ENCODE data around the gene DLST.
A peak's percentile ranks its signal among the peaks of the same experiment; 100 is the strongest.

The DLST gene

DNA sequence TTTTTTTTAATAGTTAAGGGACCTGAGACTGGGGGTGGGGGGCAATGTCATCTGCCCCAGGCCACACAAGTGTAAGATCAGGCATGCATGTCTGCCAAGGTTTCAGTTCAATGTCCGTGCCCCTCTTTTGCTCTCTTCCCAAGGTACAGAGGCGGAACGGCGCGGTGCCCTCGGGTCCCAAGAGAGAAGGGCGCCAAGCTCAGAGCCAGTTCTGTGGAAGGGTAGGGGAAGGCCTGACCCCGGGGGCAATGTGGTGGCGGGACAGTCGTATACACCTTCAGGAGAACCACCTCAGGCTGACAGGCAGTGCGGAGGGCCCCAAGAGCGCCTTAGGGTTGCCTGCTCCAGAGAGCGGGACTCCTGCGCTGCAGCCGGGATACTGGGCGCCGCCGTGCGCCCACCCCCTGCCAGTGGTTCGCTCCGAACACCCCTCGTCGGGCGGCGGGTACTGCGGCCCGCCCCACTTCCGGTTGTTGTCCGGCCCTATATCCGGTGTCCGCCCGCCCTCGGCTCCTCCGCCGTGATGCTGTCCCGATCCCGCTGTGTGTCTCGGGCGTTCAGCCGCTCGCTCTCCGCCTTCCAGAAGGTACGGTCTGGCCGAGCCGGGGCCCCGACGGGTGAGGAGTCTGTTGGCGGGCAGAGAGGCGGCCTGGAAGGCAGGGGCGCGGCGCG lies at the start of gene DLST:
DLST (plus strand) TSS at position 486 of the 672 bp plus-strand sequence; CDS start at position 524, 38 bp downstream.
- peak; percentile 90 for DNase-seq (ENCODE audit: low read depth)

DNA sequence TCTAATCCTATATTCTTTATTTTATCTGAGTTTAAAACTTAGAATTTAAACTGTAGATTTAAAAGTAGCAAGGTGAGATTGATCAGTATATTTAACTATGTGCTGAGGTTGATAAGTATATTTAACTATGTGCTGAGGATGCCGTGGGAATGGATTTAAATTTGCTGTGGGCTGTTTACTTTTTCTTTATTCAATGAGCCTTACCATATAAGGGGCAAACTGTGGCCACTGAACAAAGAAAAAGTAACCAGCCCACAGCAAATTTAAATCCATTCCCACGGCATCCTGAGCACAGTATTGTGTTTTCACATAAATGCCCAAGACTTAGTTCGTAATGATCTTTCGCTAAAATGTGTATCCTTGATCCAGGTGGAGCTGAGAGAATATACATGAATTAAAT lies 48.9 kb upstream of the DLST start:
- DNase-seq (ENCODE audit: low read depth) = no peak

DNA sequence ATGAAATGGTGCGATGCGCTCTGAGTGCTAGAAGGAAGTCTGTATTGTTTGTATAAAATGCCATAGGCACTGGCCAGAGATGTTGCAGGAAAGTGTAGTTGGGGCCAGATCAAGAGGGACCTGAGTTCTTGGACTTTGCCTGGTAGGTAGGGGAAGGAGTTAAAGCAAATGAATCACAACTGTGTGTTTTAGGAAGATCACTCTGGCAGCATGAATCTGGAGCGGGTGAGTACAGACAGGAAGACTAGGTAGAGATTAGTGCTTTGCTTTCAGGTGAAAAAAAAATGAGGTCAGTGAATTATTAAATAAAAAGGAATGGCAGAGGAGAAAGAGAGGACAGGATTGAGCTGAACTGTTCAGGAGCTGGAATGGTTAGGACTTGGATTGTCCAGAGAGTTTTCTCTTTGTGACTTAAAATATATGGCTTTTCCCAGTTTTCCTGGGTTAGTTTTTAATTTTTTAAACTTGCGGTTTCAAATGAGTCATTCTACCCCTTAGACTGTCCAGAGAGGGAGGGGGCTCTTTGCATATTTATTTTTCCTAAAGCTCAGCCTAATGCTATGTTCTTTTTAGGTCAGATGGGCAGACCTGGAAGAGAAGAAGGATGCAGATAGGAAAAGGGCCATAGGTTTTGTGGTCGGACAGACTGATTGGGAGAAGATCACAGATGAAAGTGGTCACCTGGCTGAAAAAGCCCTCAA lies 46.9 kb upstream of the DLST start:
- DNase-seq (ENCODE audit: low read depth) = no peak

DNA sequence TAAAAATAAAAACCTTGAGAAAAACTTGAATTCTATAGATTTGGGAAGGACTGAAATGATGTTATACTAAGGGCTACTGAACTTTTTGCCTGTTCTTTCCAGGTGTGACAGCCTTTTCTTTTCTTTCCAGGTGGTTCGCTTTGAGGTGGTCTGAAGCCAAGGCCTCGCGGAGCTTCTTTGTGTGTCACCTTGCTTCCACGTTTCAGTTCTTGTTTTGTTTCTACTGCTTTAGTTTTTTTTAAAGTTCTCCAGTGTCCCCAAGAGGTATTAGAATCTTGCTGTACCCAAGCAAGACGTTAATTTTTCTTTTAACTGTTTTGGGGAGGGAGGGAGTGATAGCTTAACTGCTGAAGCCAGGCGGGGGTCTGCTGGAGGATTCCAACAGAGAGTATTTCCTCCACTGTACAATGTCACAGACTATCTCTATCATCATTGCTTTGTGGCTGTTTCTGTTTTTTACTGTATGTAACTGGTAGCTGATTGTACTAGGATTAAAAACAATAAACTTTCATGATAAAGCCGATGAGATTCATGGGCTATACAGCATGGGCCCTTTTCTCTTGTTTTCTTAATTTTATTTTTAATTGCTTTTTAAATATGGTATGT lies 46.0 kb upstream of the DLST start:
- DNase-seq (ENCODE audit: low read depth) = no peak

DNA sequence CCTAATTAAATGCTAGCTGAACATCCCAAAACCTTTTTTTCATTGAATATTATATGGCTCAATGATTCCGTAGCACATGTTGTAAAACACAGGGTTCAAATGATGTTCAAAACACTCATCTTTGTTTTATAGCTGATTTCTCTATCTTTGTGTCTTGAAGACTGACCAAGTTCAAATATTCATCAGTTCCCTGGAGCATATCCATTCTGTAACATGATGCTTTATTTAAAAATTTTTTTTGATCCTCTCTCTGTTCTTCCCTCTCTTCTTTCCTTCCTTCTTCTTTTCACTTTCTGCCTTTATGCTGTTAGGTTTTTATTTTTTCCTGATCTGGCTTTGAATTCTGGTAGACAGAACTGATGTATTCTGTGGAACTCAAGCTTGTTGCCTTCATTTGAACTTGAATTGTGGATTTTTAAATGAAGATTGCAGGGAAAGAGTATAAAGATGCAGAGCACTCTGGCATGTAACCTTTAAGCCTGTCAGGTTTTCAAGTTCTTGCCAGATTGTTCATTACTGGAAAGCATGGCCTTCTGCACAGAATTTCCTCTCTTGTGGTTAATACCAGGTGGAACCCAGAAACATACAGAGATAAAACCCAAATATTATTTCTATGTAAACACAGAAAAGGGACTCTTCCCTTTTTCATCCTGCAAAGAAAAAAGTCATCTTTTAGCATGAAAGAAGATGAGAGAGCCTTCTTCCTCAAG lies 45.3 kb upstream of the DLST start:
- peak; percentile 27 for DNase-seq (ENCODE audit: low read depth)

DNA sequence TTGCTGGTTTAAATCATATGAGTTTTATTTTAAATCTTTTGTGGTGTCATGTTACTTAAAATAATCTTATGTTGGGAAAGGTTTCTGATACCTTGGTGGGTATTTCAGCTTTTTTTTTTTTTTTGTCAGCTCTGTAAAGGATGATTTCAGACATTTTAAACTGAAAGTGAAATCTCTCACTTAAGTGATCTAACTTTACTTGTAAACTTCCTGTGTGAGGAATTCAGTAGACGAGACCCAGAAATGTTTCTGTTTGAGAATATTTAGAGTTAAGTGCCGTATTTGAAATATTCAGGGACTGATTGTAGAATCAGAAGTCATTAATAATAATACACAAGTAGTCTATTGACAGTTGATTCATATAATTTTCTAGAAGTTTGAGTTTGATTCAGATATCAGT lies 43.5 kb upstream of the DLST start:
- no peak for DNase-seq (ENCODE audit: low read depth)

DNA sequence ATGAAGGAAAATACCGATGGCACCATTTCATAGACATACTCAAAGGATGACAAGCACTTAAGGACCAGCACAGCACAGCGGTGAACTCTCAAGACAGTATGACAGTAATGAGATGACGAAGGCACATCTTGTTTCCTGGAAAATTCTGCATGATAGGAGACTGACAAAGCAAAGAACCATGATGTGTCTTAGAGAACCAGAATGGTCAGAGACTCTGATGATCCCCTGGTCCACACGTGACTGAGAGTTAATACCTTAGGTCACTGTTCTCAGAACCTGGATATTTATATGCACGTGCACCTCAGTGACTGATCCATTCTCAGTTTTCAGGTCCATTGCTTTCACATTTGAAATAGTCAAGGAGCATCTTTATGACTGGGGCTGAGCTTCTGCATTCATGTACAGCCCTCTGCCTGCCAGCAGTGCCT lies 41.1 kb upstream of the DLST start:
- no peak for DNase-seq (ENCODE audit: low read depth)

DNA sequence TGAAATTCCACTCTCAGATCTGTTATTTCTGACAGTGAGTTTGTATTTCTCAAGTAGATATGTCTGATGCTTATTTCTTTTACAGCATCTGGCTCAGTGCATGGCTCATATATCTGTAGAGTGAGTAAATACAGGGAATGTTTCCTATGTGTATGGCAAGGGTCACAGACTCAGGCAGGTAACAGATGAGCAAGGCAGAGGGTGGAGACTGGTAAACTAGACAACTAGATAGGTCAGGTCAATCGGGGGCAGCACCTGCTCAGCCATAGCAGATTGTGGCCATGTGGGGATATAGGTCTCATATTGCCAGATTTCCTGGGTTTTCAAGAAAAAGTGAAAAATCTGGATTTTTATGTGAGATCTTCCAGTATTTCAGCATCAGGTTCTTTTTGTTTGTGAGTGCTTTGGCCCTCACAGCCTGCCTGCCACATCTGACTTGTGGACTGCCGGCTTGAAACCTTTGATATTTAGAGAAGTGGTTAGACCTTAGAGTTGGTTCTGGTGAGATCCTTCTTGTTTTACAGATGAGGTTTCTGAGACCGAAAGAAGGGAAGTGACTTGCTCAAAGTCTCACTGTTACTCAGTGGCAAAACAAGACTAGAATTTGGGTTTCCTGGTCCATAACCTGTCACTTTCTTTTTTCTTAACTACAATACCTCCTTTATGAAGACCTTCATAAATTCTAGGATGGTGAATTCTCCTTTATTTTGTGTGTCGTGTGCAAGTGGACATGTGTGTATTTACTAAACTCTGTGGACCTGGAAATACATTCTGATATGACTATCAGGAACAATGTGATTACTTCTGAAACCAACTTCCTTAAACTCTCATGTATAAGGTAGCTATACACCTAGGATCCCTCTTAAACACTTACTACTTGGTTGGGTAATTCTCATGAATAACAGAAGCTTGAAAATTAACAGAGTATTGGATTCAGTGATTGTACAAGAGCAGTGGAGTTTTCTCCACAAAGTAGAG lies 40.2 kb upstream of the DLST start:
- no peak for DNase-seq (ENCODE audit: low read depth)

DNA sequence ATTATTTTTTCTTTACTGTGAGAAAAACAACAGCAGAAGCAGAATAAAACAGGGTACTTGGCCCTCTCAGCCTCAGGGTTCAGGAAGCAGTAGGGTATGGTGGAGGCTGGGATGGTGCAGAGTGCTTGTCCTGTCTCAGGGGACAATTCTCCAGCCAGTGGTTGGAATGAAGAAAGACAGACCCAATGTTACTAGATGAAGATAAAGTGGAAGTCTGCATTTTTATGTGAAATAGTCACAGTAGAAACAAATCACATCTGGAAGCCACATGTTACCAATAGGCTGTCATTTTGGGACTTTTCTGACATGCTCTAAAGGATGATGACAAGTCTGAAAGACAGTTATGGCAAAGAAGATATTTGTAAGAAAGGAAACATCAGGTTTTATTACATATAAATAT lies 38.1 kb upstream of the DLST start:
- peak; percentile 71 for DNase-seq (ENCODE audit: low read depth)

DNA sequence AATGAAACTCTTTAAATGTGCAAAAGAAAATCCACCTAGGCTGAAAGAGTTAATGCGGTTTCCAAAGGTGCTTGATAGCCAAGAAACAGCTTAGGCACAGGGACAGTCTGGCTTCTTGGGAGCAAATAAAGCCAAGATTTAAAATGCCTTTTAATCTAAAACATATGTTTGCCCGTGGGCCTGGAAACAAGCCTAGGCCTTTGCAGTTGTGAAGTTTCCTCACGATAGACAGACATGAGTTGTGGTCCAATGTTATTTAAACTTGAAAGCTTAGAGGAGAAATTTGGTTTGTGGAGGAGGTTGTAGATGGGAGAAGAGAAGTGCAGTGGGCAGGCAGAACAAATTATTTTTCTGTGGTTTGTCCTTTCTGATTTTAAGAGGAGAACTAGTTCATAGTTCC lies 35.5 kb upstream of the DLST start:
- DNase-seq (ENCODE audit: low read depth) = peak; percentile 84

DNA sequence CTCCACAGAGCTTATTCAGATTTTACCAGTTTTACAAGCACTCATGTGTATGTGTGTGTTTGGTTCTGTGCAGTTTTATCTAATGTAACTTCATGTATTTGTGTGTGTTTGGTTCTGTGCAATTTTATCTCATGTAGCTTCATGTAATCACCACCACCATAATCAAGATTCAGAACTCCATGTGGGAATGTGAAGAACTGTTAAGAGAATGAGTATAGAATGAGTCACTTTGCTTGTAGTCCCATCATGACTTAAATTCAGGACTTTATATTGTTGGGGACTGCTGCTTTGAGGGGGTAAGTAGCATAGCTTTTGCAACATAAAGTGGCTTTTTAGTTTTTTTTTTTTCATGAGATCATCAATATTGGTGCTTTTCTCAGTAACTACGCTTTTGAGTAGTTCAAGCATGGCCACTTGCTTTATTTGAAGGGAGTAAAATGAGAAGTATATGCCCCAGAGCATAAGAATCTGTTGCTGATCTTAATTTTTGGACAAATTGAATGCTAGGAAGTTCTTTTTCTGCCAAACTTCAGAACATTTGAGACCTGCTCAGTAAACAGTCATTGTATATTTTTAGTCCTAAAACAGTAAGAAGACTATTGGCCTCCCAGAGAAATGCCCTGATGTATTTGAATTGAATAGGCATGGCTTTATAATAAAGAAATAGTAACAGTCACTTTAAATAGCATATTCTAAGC lies 34.6 kb upstream of the DLST start:
- DNase-seq (ENCODE audit: low read depth) = peak; percentile 64

DNA sequence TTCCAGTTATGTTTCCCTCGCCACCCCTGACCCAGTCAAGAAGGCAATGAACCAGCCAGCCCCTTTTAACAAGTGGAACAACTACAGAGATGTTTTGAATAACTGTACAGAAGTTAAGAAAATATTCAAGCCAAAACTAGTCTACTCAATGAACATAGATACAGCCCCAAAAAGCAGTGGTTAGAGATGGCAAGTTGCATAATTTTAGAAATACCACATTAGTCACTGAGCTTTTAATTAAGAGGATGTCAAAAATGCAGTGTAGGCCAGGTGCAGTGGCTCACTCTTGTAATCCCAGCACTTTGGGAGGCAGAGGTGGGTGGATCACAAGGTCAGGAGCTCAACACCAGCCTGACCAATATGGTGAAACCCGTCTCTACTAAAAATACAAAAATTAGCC lies 32.9 kb upstream of the DLST start:
- DNase-seq (ENCODE audit: low read depth) = no peak

DNA sequence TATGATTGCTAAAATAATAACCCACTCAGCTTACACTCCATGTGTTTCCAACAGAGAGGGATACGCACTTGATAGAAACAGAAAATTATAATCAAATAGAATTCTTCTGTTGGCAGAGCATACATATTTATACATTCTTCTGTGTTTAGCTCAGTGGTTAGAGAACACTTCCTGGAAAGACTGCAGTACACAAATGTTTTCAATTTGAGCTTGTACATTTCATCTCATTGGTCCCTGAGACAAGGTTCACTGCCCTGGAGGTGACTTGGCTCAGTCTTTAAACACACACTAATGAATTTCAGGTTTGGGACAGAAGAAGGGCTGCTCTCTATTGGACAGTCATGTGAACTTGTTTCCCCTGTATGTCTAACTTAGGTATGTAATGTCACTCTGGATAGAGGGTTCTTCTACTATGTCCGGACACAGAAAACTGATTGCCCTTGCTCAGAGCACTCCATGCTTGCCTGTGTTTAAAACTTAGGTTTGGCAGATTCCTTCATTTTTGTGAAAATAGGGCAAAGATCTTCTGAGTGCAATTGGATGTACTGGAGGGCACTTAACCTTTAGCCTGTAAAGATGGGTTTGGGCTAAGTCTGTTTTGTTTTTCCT lies 28.7 kb upstream of the DLST start:
- peak; percentile 99 for DNase-seq (ENCODE audit: low read depth)

DNA sequence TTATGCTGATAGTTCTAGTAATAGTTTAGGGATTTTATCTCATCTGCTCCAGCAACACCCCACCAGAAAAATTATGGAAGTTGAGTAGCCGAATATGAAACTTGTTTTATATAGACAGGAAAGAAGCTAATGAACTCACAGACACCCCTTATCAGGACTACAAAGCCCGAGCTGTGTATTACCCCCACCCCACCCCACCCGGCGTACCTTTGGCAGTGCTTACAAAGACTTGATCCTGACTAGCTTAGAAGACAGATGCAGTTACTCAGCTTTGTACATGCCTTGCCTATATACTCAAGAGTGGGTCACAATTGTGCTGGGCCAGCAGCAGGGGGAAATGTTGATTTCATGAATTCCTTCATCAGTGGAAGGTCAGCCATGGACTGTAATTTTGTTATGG lies 28.1 kb upstream of the DLST start:
- DNase-seq (ENCODE audit: low read depth) = no peak

DNA sequence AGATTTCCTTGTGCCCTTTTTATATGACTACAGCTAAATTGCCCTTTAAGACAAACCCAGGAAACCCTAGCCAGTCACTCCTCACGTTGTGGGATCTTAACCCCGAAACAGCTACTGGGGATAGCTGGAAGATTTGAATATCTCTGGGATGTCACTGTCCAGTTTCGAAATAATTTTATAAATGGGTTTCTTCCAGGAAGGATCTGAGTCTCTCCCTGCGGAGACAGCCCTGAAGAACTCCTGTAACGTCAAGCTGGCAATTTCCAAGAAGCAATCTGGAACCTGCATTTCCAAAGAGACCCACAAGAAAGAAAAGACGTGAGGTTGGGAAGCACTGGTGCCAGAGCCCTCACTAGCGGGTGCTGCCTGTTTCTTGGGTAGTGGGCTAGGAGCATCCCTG lies 26.7 kb upstream of the DLST start:
- peak; percentile 10 for DNase-seq (ENCODE audit: low read depth)

DNA sequence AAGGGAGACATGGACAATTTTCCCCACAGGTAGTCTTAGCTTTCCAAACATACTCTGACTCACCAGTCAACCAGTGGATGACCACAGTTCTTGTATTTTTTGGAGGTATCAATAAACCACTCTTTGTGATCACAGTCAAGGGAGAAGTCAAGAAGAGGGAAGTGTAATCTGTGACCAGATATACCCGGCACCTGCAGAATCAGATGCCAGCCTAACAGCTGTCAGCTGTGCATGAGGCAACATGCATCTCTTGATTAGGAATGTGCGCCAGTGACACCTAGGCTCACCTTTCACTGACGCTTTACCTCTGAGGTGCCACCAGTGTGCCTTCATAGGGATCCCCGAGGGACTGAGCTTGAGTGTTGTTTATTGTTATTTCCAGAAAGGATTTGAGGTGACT lies 25.8 kb upstream of the DLST start:
- DNase-seq (ENCODE audit: low read depth) = no peak

DNA sequence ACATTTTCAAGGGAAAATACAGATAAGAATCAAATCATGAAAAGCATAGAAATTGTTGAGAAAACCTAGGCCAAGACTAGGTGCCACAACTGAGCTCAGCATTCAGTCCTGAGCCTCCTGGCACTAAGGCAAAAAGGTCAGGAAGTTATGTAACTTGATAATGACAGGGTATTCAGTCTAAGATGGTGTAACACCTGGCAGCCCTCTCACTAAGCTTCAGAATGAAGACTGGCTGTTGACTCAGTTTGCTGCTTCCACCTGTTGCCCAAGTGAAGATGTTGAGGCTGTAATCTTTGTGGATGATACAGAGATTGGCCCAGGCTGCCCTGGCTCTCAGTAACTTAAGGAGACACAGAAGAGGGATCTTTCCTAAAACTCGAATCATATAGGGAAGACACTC lies 25.4 kb upstream of the DLST start:
- no peak for DNase-seq (ENCODE audit: low read depth)

DNA sequence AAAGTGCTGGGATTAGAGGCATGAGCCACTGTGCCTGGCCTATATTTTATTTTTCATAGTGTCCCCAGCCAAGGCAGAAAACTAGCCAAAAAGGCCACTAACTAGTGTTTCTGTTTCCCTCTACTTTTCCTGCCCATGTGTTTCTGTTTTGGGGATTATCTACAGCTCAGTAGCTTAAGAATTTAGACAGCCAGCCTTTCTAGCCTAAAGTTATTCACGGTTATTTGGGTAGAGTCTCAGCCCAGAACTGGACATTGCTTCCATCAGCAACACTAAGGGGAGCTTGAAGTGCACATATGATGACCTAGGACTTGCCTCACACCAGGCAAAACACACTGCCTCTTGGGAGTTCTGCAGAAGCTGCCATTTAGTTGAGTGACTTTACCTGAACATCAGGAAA lies 23.7 kb upstream of the DLST start:
- peak; percentile 73 for DNase-seq (ENCODE audit: low read depth)

DNA sequence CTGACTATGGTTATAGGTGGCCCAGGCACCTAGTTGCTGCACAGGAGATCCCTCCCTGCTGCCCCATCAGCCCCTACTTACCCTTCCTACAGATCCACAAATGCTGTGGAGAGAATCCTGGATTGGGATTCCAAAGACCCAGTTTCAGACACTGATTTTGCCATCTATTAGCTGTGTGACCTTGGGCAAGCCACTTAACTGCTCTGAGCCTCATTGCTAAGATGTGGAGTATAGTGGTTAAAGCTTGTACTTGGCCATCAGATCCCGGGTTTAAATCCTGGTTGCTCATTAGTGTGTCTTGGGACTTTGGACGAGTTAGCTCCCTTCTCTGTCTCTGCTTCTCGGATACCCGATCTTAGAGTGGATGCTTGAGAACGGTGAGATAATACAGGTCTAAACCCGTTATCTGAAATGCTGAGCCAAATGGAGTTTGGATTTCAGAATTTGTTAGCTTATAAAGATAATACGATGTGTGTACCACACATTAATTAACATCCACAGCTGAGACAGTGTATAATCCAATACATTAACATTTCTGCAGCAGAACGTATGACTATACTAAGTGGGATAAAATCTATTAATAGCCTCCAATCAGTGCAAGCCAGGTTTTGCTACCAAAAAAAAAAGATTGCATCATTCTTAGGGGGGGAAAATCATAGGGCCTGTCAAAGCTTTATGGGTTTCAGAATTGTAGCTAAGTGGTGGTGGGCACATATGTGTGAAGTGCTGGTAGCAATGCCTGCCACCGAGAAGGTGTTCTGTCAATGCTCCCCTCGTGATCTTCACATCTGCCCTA lies 21.8 kb upstream of the DLST start:
- no peak for DNase-seq (ENCODE audit: low read depth)
